GM12878 (cell line): ENCODE data around the gene SLC11A1. TPM values are rescaled to one million over a fixed set of nuclear protein-coding genes. Genes with fewer than 3 reads are reported as not detected.

ENCODE experiments used
- ASH2L ChIP-seq: fragments of 300-600, 200-600 bp; sonication (generic); IDR thresholded peaks from 2 replicates; pipeline ENCODE4 v1.6.1; 2017; ENCODE audit warnings: low read depth, mild to moderate bottlenecking, borderline replicate concordance
- ATF2 ChIP-seq: IDR thresholded peaks from 2 replicates; pipeline ENCODE4 v1.6.1; 2012; ENCODE audit warnings: low read length, inconsistent platforms
- CREM ChIP-seq: IDR thresholded peaks from 2 replicates; pipeline ENCODE4 v1.6.1; 2014; ENCODE audit warnings: antibody characterized with exemption, low read depth
- DPF2 ChIP-seq: fragments of 450-650 bp; IDR thresholded peaks from 2 replicates; pipeline ENCODE4 v1.6.1; 2017; ENCODE audit warnings: mild to moderate bottlenecking
- E2F4 ChIP-seq: IDR thresholded peaks from 2 replicates; pipeline ENCODE4 v1.6.1; 2012; ENCODE audit warnings: low read depth, low read length, improper control_type of control experiment
- FOXM1 ChIP-seq: IDR thresholded peaks from 2 replicates; pipeline ENCODE4 v1.6.1; 2012; ENCODE audit warnings: low read depth, mild to moderate bottlenecking, inconsistent platforms, low read length, moderate library complexity
- IKZF2 ChIP-seq, 2 experiments: fragments of 450-650 bp; IDR thresholded peaks; 2 replicates each; pipeline ENCODE4 v1.6.1; 2017; ENCODE audit warnings: mild to moderate bottlenecking in 2 of 2, moderate library complexity in 2 of 2
- KAT2A ChIP-seq: conservative IDR thresholded peaks from 2 replicates; pipeline ENCODE4 v1.6.1; 2011; ENCODE audit warnings: low read depth, low read length; ENCODE audit not compliant: control insufficient read depth
- NFXL1 ChIP-seq: fragments of 450-650 bp; IDR thresholded peaks from 2 replicates; pipeline ENCODE4 v1.6.1; 2017; ENCODE audit warnings: antibody characterized with exemption, mild to moderate bottlenecking, borderline replicate concordance
- NR2C1 ChIP-seq: fragments of 450-650 bp; IDR thresholded peaks from 2 replicates; pipeline ENCODE4 v1.6.1; 2017; ENCODE audit warnings: antibody characterized with exemption, mild to moderate bottlenecking, moderate library complexity
- NR2F1 ChIP-seq: fragments of 450-650 bp; conservative IDR thresholded peaks from 2 replicates; pipeline ENCODE4 v1.6.1; 2017; ENCODE audit warnings: mild to moderate bottlenecking
- POLR2A ChIP-seq: IDR thresholded peaks from 2 replicates; pipeline ENCODE4 v1.6.1; 2011; ENCODE audit warnings: low read depth, mild to moderate bottlenecking, low read length
- RAD21 ChIP-seq: IDR thresholded peaks from 2 replicates; pipeline ENCODE4 v1.6.1; 2011; ENCODE audit warnings: mild to moderate bottlenecking, low read depth, low read length, moderate library complexity; ENCODE audit not compliant: insufficient read depth
- RAD51 ChIP-seq: fragments of 450-650 bp; IDR thresholded peaks from 2 replicates; pipeline ENCODE4 v1.6.1; 2016; ENCODE audit warnings: moderate library complexity, mild to moderate bottlenecking, inconsistent platforms
- SIN3A ChIP-seq: IDR thresholded peaks from 2 replicates; pipeline ENCODE4 v1.6.1; 2012; ENCODE audit warnings: low read depth, low read length, improper control_type of control experiment
- SREBF1 ChIP-seq: IDR thresholded peaks from 2 replicates; pipeline ENCODE4 v1.6.1; 2012; ENCODE audit warnings: mild to moderate bottlenecking, low read length
- SRF ChIP-seq, 2 experiments: IDR thresholded peaks; 2 replicates each; pipeline ENCODE4 v1.6.1; 2011; ENCODE audit warnings: low read depth in 2 of 2, low read length in 2 of 2, mild to moderate bottlenecking in 1 of 2, moderate library complexity in 1 of 2
- WRNIP1 ChIP-seq: IDR thresholded peaks from 2 replicates; pipeline ENCODE4 v1.6.1; 2011; ENCODE audit warnings: low read depth, low read length, improper control_type of control experiment, borderline replicate concordance
- YY1 ChIP-seq: IDR thresholded peaks from 2 replicates; pipeline ENCODE4 v1.6.1; 2011; ENCODE audit warnings: low read depth, mild to moderate bottlenecking, low read length
- ZBED1 ChIP-seq: IDR thresholded peaks from 2 replicates; pipeline ENCODE4 v1.6.1; 2016; ENCODE audit warnings: borderline replicate concordance
- ZNF207 ChIP-seq: fragments of 450-650 bp; IDR thresholded peaks from 2 replicates; pipeline ENCODE4 v1.6.1; 2014; ENCODE audit warnings: antibody characterized with exemption, mild to moderate bottlenecking, borderline replicate concordance
- ZNF274 ChIP-seq: IDR thresholded peaks from one replicate; pipeline ENCODE4 v1.8.0; 2011; ENCODE audit not compliant: insufficient read length, insufficient read depth
- ZNF384 ChIP-seq: IDR thresholded peaks from 2 replicates; pipeline ENCODE4 v1.6.1; 2012; ENCODE audit warnings: low read depth, mild to moderate bottlenecking, low read length, improper control_type of control experiment, borderline replicate concordance
- polyA plus RNA-seq, 11 experiments: library from polyadenylated mRNA; depleted of rRNA in 4 of 11; unstranded in 6 of 11; stranded (reverse) in 5 of 11; fragments of >200 nt; fragmentation: Nextera tagmentation in 4 of 11; fragmentation: Illumina TruSeq in 1 of 11; extraction: Ambion mirVana in 4 of 11; extraction: Trizol in 1 of 11; gene quantifications; 1 replicate in 1 of 11; 2 replicates in 10 of 11; pipeline versions ENCODE4 v1.2.1 to v1.2.3, GENCODE V29; 2011 to 2016; ENCODE audit warnings: inconsistent platforms in 2 of 11, missing spikeins in 2 of 11, low read depth in 1 of 11
- total RNA-seq, 4 experiments: library from RNA; depleted of rRNA in 3 of 4; stranded (reverse); fragments of >200 nt in 3 of 4; fragmentation: Illumina TruSeq in 1 of 4; extraction: Trizol in 1 of 4; gene quantifications; 2 replicates each; pipeline versions ENCODE4 v1.2.1 to v1.2.3, GENCODE V29; 2013 to 2021
- TF ChIP-seq, protein P1 (sequence below): fragments of 450-650 bp; IDR thresholded peaks from 2 replicates; pipeline ENCODE4 v1.6.1; 2017; ENCODE audit warnings: low read depth, mild to moderate bottlenecking, moderate library complexity
- TF ChIP-seq, protein P2 (sequence below): IDR thresholded peaks from 2 replicates; pipeline ENCODE4 v1.6.1; 2012; ENCODE audit warnings: low read depth, low read length, improper control_type of control experiment
- TF ChIP-seq, protein P3 (sequence below): IDR thresholded peaks from 2 replicates; pipeline ENCODE4 v1.6.1; 2011; ENCODE audit warnings: low read depth, low read length, improper control_type of control experiment, borderline replicate concordance

SLC11A1 gene
- total and polyA plus RNA-seq, 10 of the 15 experiments (the other 5 are each of a cell fraction or from before 2014, with no cell fraction given), result 0.03 to 0.38 (median 0.12) TPM

DNA sequence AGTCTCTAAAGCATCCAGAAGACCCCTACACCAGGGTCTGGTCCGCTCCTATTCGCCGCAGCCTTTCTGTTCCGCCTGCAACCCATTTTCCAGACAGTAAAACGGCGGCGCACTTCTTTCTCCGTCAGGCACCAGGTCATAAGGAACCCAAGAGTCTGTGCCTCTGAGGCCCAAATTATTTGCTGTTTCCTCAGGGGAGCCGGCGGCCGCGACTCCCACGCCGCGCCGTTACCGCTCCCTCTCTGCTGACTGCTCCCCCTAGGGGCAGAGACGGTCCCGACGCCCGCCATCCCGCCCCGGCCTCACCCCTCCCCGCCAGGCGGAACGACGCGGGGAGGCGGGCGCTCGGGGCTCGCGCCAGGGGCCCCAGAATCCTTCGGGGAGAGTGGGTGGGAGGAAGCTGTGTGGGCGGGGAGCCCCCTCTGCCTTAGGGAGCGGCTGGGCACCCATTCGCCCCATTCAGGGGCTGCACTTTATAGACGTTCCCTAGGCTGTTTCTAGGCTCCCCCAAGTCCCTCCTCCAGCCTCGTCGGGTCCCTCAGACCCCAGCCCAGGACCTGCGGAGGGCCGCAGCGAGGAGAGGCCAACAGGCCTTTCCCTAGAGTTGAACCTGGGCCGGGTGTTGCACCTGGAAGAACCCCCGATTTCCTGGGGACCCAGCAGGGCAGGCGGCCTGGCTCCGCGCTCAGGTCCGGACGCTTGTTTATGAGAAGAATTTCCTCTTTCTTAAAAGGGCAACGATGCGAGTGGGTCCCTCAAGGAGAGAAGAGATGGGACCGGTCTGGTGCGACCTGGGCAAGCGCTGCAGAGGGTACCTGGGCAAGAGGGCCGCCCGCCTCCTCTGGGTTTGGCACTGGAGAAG lies 14.0 kb downstream of the SLC11A1 start (continued):
- TF ChIP-seq SIN3A (no peak), RAD21 (peak; percentile 50), NR2C1 (no peak), KAT2A (no peak), E2F4 (no peak), YY1 (peak; percentile 92), ZNF207 (peak; percentile 87), ZNF274 (no peak), WRNIP1 (no peak), POLR2A (peak; percentile 57), ATF2 (peak; percentile 39; the same call in 1 of the 2 replicates), ZNF384 (no peak), ZBED1 (no peak), DPF2 (peak; percentile 55), SREBF1 (no peak), NFXL1 (no peak), CREM (peak; percentile 51; the same call in 1 of the 2 replicates), SRF (IDR thresholded peaks at IDR 0.05; ENCODE audit: low read depth in 2 of 2, low read length in 2 of 2) (no peak), NR2F1 (peak; percentile 74), FOXM1 (peak; percentile 76; the same call in 1 of the 2 replicates), ASH2L (peak; percentile 82; the same call in 1 of the 2 replicates), IKZF2 (IDR thresholded peaks at IDR 0.05) (peak; percentile 80 to 82), RAD51 (no peak)
- TF ChIP-seq, protein P1, sequence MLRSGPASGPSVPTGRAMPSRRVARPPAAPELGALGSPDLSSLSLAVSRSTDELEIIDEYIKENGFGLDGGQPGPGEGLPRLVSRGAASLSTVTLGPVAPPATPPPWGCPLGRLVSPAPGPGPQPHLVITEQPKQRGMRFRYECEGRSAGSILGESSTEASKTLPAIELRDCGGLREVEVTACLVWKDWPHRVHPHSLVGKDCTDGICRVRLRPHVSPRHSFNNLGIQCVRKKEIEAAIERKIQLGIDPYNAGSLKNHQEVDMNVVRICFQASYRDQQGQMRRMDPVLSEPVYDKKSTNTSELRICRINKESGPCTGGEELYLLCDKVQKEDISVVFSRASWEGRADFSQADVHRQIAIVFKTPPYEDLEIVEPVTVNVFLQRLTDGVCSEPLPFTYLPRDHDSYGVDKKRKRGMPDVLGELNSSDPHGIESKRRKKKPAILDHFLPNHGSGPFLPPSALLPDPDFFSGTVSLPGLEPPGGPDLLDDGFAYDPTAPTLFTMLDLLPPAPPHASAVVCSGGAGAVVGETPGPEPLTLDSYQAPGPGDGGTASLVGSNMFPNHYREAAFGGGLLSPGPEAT, result peak; percentile 100
- TF ChIP-seq, protein P2, sequence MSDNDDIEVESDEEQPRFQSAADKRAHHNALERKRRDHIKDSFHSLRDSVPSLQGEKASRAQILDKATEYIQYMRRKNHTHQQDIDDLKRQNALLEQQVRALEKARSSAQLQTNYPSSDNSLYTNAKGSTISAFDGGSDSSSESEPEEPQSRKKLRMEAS, result no peak
- TF ChIP-seq, protein P3, sequence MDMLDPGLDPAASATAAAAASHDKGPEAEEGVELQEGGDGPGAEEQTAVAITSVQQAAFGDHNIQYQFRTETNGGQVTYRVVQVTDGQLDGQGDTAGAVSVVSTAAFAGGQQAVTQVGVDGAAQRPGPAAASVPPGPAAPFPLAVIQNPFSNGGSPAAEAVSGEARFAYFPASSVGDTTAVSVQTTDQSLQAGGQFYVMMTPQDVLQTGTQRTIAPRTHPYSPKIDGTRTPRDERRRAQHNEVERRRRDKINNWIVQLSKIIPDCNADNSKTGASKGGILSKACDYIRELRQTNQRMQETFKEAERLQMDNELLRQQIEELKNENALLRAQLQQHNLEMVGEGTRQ, result no peak
